Thoracic aorta (tissue), 2 donors: ENCODE measurements around the gene TMC7. TPM values are rescaled to one million over a fixed set of nuclear protein-coding genes. Genes with fewer than 3 reads are reported as not detected.

Experiments used
- ATAC-seq: fragments of 150-250 bp; one replicate; pipeline ENCODE4 v1.8.0; 2017; ENCODE audit warnings: low read depth; ENCODE audit not compliant: insufficient number of reproducible peaks, low FRiP score
- DNase-seq: peaks from one replicate; pipeline ENCODE4 v3.0.0-alpha.2; 2020; ENCODE audit warnings: low spot score
- H3K27ac ChIP-seq, 2 donors: fragments of 200-600 bp; sonication (generic); 1 replicate in 1 of 2; 2 replicates in 1 of 2; pipeline ENCODE4 v1.5.1; 2016; ENCODE audit warnings: mild to moderate bottlenecking in 2 of 2, moderate library complexity in 2 of 2
- H3K27me3 ChIP-seq: fragments of 200-600 bp; sonication (generic); replicated peaks from 2 replicates; pipeline ENCODE4 v1.6.0; 2016; ENCODE audit warnings: mild to moderate bottlenecking; ENCODE audit not compliant: insufficient read depth
- H3K36me3 ChIP-seq: fragments of 200-600 bp; sonication (generic); one replicate; pipeline ENCODE4 v1.5.1; 2016
- H3K4me1 ChIP-seq, 2 donors: fragments of 200-600 bp; sonication (generic); 1 replicate in 1 of 2; 2 replicates in 1 of 2; pipeline versions ENCODE4 v1.5.1 to v1.6.0; 2016; ENCODE audit warnings: low read depth in 2 of 2, mild to moderate bottlenecking in 1 of 2; ENCODE audit not compliant: control insufficient read depth in 1 of 2
- H3K4me3 ChIP-seq: fragments of 200-600 bp; sonication (generic); 2 replicates; pipeline ENCODE4 v1.5.1; 2016; ENCODE audit warnings: mild to moderate bottlenecking
- H3K9me3 ChIP-seq: fragments of 200-600 bp; sonication (generic); 2 replicates; pipeline ENCODE4 v1.5.1; 2016
- total RNA-seq, 2 donors: library from RNA; depleted of rRNA; stranded (reverse); fragments of >200 nt; gene quantifications; one replicate each; pipeline versions ENCODE4 v1.1.0 to v1.2.3, GENCODE V29; 2016
- TF ChIP-seq, protein P1 (sequence below): fragments of 200-600 bp; sonication (generic); IDR thresholded peaks from one replicate; pipeline ENCODE4 v1.5.1; 2019; ENCODE audit warnings: antibody characterized with exemption

TMC7 gene
- total RNA-seq, 2 donors from 2014 or later: 0.49 to 0.81 TPM

DNA sequence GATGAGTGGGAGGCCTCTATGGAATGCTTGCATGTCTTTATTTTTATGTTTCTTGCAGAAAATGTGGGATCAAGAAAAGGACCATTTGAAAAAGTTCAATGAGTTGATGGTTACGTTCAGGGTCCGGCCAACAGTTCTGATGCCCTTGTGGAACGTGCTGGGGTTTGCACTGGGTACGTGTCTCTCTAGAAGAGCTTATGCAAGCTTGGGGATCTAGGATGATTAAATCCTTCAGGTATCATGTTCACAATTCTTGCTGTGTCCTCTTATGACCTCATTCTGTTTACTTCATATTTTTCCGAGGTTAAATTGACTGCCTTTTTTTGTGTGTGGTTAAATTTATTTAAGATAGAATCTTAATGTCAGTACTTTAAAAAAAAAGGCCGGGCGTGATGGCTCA, 90.1 kb downstream of the TMC7 start:
- Histone ChIP-seq H3K36me3 (peaks cover 8% of the 10 kb centered on the region), H3K4me1 (peaks cover 3 to 7% of the 10 kb centered on the region in 2 donors), H3K27ac (no peak overlapping the region), H3K9me3 (no peaks in the 10 kb centered on the region), H3K4me3 (no peak overlapping the region), H3K27me3 (no peaks in the 10 kb centered on the region)
- DNase-seq (no peak), ATAC-seq (no peak)
- TF ChIP-seq, protein P1, sequence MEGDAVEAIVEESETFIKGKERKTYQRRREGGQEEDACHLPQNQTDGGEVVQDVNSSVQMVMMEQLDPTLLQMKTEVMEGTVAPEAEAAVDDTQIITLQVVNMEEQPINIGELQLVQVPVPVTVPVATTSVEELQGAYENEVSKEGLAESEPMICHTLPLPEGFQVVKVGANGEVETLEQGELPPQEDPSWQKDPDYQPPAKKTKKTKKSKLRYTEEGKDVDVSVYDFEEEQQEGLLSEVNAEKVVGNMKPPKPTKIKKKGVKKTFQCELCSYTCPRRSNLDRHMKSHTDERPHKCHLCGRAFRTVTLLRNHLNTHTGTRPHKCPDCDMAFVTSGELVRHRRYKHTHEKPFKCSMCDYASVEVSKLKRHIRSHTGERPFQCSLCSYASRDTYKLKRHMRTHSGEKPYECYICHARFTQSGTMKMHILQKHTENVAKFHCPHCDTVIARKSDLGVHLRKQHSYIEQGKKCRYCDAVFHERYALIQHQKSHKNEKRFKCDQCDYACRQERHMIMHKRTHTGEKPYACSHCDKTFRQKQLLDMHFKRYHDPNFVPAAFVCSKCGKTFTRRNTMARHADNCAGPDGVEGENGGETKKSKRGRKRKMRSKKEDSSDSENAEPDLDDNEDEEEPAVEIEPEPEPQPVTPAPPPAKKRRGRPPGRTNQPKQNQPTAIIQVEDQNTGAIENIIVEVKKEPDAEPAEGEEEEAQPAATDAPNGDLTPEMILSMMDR: no peak

DNA sequence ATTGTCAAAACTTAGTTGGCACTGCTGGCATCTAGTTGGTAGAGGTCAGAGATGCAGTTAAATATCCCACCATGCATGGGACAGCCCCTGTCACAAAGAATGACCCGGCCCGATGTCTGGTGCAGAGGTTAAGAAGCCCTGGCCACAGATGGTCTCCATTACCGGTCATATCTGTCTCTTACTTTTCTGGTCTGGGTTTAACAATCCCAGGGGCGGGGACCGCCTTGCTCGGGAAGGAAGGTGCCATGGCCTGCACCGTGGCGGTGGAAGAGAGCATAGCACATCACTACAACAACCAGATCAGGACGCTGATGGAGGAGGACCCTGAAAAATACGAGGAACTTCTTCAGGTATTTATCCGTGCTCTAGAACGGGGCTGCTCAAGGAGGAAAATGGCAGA, 91.8 kb downstream of the TMC7 start:
- no peak for ATAC-seq
- TF ChIP-seq, protein P1: no peak

DNA sequence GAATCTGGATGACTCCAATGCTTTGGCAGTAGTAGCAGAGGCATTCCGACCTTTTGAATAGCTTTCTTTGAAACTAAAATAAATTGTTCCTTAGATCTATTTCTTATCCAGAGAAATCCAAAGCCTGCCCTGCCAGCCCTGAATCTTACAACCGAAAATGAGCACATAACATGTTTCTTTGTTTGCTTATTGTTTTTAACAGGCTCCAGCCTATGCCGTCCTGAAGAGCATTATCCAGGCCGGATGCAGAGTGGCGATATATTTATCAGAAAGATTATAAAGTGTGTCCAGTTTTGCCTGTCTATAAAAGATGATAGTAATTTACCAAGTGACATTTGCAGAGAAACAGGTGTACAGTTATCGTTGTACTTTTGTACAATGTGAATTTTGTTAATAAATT, 94.1 kb downstream of the TMC7 start:
- H3K4me1 ChIP-seq: no peaks in the 10 kb centered on the region
- H3K27me3 ChIP-seq: no peaks in the 10 kb centered on the region
- no peak for DNase-seq
- peaks cover 15% of the 10 kb centered on the region for H3K36me3 ChIP-seq
- no peaks in the 10 kb centered on the region for H3K9me3 ChIP-seq
- H3K4me3 ChIP-seq: no peak overlapping the region
- no peak overlapping the region for H3K27ac ChIP-seq
- TF ChIP-seq, protein P1: no peak
- no peak for ATAC-seq

More for the DNA sequence above, 91.8 kb downstream of the TMC7 start:
- no peak for DNase-seq
- Histone ChIP-seq H3K4me1 (no peaks in the 10 kb centered on the region), H3K36me3 (peaks cover 12% of the 10 kb centered on the region), H3K27ac (no peak overlapping the region), H3K9me3 (no peaks in the 10 kb centered on the region), H3K4me3 (no peak overlapping the region), H3K27me3 (no peaks in the 10 kb centered on the region)

DNA sequence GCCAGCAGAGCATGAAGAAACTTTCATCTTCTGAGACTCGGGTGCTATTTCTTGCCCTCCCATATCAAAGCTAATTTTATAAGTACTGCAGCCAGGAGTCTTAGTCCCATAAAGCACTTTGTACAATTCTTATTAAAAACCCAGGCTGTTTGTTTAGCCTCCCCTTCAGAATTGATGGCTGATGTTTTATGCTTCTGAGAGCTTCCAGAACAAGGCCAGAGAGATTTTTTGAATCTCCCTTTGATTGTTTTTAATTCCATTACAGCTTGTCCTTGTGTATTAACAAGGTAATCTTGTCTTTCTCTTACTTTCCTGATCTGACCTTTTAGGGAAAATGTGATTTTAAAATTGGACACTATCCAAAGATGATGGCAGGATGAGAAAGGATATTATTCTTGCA, 99.9 kb downstream of the TMC7 start:
- ATAC-seq: no peak

DNA sequence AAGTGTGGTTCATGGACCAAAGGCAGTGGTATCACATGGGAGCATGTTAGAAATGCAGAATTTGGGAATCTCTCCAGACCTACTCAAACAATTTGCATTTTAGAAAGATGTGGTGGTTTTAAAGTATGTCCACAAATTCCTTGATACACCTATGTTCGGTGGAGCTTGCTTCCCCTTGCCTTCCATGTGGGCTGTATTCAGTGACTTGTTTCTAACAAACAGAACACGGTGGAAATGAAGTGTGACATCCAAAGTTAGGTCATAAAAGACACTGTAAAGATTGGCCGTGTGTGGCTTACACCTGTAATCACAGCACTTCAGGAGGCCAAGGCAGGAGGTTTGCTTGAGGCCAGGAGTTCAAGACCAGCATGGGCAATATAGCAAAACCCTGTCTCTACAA, 100.4 kb downstream of the TMC7 start:
- TF ChIP-seq, protein P1: no peak

More for the DNA sequence above, 99.9 kb downstream of the TMC7 start:
- H3K4me1 ChIP-seq: peaks cover 0 to 9% of the 10 kb centered on the region in 2 donors
- H3K4me3 ChIP-seq: no peak overlapping the region
- H3K27me3 ChIP-seq: no peaks in the 10 kb centered on the region
- TF ChIP-seq, protein P1: no peak
- H3K27ac ChIP-seq: no peak overlapping the region
- no peaks in the 10 kb centered on the region for H3K9me3 ChIP-seq
- H3K36me3 ChIP-seq: peaks cover 6% of the 10 kb centered on the region
- DNase-seq: no peak

More for the DNA sequence above, 100.4 kb downstream of the TMC7 start:
- Histone ChIP-seq H3K4me1 (peaks cover 0 to 9% of the 10 kb centered on the region in 2 donors), H3K9me3 (no peaks in the 10 kb centered on the region), H3K36me3 (peaks cover 6% of the 10 kb centered on the region), H3K27me3 (no peaks in the 10 kb centered on the region), H3K27ac (no peak overlapping the region), H3K4me3 (no peak overlapping the region)
- DNase-seq: no peak
- ATAC-seq: no peak
